Activated naive CD4-positive, alpha-beta T cell treated with anti-CD3 and anti-CD28 coated beads, Interleukin-2, amount 50 U/mL, for 16 hours (primary cell): ENCODE data around the gene KRTAP10-3.
"Not testable (repeated sequence)": the region's sequence is repeated elsewhere in the genome, so short reads cannot be mapped to it uniquely, and the experiment has no call there.

Experiments
- DNase-seq: peaks from one replicate; pipeline ENCODE4 v3.0.0-alpha.2; 2020

KRTAP10-3 gene, protein sequence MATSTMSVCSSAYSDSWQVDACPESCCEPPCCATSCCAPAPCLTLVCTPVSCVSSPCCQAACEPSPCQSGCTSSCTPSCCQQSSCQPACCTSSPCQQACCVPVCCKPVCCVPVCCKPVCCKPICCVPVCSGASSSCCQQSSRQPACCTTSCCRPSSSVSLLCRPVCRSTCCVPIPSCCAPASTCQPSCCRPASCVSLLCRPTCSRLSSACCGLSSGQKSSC

GRCh38 chr21:44558695-44559094, at the start of gene KRTAP10-3:
Gene KRTAP10-3, minus strand, starts transcription at chr21:44558795. Its CDS starts 80 bp downstream, at chr21:44558715.
- DNase-seq: no peak

DNA sequence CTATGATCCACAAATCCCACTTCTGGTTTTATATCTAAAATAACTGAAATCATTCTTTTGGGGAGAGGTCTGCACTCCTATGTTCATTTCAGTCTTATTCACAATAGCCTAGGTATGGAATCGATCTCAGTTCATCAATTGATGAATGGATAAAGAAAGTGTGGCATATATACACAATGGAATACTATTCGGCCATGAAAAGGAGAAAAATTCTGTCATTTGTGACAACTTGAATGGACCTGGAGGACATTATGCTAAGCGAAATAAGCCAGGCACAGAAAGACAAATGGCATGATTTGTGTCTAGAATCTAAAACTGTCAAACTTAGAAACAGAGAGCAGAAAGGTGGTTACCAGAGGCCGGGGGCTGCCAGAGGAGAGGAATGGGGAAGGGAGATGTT, 47.9 kb upstream of the KRTAP10-3 start:
- no peak for DNase-seq

GRCh38 chr21:44603911-44604310, 45.3 kb upstream of the KRTAP10-3 start:
- DNase-seq: no peak

- no peak for DNase-seq
Measured at GRCh38 chr21:44603109-44603875, 44.7 kb upstream of the KRTAP10-3 start.

DNA sequence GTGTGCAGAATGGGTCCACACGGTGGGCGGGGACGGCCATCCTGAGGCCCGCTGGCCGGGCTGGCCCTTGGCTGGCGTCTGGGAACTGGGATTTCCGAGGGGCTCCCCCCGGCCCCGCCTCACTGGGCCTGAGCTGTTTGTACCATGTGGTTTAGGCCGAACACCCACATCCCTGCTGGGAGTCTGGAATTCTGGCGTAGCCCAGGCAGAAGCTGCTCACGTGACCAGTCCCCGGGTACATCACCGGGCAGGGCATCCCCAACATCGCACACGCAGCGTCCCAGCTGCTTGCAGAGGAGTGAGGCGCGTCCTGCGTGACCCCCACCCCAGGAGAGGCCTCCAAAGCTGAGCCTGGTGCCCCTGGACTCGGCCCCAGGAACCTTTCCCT, 43.9 kb upstream of the KRTAP10-3 start:
- DNase-seq: no peak

DNA sequence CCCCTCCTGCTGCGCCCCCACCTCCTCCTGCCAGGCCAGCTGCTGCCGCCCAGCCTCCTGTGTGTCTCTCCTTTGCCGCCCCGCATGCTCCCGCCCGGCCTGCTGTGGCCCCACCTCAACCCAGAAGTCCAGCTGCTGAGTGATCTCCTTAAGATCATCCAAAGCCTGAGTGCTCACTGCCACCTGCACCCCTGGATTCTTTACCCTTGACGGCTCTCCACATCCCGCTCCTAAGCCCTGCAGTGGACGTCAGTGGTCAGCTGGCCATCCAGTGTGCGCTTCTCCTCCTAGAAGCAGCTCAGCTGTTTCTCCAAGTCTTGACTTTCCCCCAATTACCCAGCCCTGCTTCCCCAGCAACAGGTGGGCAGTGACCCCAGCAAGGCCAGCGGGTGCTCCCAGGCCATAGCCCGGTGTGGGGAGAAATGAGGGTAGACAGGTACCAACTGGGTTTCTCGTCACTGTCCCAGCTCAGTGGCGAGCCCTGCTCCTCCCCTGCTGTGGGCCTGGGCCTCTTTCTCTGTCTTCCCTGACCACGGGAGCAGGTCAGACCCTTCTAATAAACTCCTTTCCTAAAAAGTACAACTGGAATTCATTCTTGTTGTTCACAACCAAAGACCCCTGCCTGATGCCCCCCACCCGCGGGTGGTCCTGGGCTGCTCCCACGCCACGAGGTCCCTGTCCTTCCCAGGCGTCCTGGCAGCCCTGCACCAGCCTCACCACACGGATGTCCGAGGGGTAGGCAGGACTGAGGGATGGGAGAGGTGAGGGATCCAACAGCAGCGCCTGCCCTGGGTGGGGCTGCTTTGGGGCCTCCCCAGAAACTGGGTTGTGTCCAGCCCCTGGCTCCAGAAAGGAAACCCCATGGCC, 43.2 kb upstream of the KRTAP10-3 start:
- no peak for DNase-seq

DNA sequence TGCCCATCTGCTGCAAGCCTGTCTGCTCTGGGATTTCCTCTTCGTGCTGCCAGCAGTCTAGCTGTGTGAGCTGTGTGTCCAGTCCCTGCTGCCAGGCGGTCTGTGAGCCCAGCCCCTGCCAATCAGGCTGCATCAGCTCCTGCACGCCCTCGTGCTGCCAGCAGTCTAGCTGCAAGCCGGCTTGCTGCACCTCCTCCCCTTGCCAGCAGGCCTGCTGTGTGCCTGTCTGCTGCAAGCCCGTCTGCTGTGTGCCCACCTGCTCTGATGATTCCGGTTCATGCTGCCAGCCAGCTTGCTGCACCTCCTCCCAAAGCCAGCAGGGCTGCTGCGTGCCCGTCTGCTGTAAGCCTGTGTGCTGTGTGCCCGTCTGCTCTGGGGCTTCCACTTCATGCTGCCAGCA, 42.5 kb upstream of the KRTAP10-3 start:
- DNase-seq: not testable (repeated sequence)

- not testable (repeated sequence) for DNase-seq
Measured at GRCh38 chr21:44600118-44600978, 41.8 kb upstream of the KRTAP10-3 start, which contains the start of gene KRTAP10-7. Gene KRTAP10-7, plus strand, starts transcription at chr21:44600597. Its CDS starts 25 bp downstream, at chr21:44600622.

DNA sequence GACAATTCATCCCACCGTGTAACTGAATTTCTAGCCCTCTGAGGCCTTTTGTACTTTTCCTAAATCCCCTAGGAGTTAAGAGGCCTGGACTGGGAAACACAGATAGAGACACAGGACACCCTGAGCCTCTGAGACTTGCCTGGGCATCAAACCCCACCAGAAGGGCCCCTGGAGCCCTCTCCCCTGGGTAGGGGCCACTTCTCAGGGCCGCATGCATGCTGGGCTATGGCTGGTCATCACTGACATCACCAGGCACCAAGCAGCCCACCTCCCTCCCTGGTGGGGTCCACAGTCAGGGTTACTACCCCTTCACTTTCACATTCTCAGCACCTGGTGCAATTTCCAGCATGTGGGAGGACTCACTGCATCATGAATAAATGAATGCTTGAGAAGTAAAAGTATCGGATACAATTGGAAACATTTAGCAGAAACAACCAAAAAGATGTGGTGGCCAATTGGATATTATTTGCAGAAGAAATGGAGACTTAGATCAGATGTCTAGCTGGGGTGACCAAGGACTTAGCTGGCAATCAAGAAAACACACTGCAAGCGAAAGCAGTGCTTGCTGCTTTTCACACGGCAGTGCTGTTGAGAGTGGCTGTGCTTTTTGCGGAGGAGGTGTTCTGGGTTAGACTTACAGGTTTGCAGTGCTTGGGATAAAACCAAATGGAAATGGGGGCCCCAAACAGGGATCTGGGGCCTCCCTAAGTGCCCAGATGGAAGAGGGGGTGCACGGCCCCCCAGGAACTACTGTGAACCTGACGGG, 40.9 kb upstream of the KRTAP10-3 start:
- DNase-seq: no peak

DNA sequence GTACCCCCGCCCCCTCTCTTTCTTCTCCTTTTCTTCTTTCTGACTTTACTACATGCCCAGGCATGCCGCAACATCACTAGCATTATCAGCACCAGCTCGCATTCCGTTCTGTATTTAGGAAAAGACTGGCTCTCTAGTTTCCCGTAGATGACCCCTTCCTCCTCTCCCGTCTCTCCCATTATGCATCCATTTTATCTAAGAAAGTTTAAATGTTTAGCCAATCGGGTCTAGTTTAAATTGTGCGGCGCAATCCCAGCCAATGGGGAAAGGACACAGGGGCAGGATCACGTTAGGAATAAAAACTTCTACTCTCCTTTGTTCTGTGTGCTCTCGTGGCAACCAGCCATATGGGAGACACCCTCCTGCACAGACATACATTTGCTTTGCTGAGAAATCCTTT, 39.5 kb upstream of the KRTAP10-3 start:
- no peak for DNase-seq

- DNase-seq: no peak
Measured at GRCh38 chr21:44596068-44596725, 37.6 kb upstream of the KRTAP10-3 start.

GRCh38 chr21:44595524-44595923, 36.9 kb upstream of the KRTAP10-3 start:
- DNase-seq: no peak

DNA sequence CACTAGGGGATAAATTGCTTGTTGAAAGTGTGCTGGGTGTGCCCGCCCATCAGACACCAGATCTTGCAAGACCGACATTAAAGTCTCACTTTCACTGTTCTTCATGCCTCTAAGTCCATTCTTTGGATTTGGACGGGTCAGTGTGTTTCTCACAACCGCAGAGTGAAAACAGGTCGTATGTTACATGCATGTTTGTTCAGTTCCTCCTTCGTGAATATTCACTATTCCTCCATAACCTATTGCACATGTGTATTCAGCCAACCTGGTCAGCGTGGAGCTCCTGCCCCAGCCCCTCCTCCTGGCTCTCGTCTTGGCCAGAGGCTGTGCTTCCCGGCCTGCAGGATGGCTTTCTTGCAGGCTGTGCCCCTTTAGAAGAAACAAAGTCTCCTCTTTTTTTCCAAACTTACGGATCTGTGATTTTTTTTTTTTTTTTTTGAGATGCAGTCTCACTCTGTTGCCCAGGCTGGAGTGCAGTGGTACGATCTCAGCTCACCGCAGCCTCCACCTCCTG, 35.9 kb upstream of the KRTAP10-3 start:
- no peak for DNase-seq

GRCh38 chr21:44593598-44594405, 35.2 kb upstream of the KRTAP10-3 start:
- DNase-seq: no peak

DNA sequence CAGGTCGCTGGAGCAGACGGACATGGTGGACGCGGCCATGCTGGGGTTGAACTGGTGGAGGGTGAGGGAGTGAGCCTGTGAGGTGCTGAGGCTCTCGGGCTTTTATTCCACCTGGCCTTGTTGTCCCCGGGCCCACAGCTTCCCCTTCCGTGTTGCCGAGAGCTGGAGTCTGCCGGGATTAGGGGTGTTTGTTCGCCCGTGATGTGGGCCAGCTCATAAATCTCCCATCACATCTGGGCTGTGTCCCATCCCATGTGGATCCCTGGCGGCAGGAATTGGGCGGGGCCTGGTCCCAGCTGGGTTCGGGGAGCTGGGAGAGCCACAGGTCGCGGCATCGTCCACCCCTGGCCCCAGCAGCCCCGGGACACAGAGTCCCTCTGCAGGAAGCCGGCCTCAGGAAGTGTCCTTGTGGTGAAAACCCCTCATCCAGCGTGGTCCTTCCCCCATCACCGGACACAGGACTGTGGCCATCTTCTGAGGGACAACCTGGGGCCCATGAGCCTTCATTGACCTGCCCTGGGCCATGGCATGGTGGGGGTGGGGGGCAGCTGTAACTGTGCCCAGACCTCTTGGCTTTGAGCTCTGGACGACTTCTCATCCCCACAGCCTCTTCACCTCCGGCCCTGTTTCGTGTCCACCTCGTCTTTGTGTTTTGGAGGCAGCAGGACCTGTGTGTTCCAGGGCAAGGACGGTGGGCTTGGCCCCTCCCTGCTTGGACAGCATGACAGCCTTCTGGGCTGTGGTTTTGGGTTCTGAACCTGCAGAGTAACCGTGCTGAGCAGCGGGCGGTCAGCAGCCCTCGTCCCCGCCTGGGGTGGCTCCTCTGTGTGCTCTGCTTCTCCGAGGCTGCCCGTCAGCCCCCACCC, 34.1 kb upstream of the KRTAP10-3 start, which contains the start of gene KRTAP10-6:
Gene KRTAP10-6 (minus strand): TSS at position 60 of the 866 bp plus-strand sequence. CDS start 21 bp downstream, at position 39.
- no peak for DNase-seq

- not testable (repeated sequence) for DNase-seq
Measured at GRCh38 chr21:44591801-44592130, 33.2 kb upstream of the KRTAP10-3 start.

- not testable (repeated sequence) for DNase-seq
Measured at GRCh38 chr21:44590897-44591800, 32.6 kb upstream of the KRTAP10-3 start.

GRCh38 chr21:44590311-44590721, 31.7 kb upstream of the KRTAP10-3 start:
- no peak for DNase-seq
